ENCODE data around the gene GBGT1.
A peak's percentile ranks its signal among the peaks of the same experiment; 100 is the strongest.

GBGT1 gene

DNA sequence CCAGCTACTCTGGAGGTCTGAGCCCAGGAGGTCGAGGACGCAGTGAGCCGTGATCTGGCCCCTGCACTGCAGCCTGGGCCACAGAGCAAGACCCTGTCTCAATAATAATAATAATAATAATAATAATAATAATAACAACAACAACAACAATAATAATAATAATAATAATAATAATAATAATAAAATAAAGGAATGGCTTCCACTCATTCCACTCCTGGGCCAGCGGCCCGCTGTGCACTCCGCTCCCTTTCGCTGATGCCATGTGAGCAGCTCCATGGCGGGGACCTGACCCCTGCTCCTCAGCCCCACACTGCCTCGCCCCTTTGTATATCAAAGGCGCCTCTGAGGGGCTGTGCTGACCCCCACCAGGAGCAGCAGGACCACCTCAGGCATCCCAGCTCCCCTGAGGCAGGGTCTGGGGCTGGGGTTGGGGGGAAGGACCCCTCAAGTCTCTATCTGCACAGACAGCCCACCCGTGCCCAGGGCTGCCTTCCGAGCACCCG is 20.0 kb downstream of the GBGT1 start:
- DNase-seq: no peak

DNA sequence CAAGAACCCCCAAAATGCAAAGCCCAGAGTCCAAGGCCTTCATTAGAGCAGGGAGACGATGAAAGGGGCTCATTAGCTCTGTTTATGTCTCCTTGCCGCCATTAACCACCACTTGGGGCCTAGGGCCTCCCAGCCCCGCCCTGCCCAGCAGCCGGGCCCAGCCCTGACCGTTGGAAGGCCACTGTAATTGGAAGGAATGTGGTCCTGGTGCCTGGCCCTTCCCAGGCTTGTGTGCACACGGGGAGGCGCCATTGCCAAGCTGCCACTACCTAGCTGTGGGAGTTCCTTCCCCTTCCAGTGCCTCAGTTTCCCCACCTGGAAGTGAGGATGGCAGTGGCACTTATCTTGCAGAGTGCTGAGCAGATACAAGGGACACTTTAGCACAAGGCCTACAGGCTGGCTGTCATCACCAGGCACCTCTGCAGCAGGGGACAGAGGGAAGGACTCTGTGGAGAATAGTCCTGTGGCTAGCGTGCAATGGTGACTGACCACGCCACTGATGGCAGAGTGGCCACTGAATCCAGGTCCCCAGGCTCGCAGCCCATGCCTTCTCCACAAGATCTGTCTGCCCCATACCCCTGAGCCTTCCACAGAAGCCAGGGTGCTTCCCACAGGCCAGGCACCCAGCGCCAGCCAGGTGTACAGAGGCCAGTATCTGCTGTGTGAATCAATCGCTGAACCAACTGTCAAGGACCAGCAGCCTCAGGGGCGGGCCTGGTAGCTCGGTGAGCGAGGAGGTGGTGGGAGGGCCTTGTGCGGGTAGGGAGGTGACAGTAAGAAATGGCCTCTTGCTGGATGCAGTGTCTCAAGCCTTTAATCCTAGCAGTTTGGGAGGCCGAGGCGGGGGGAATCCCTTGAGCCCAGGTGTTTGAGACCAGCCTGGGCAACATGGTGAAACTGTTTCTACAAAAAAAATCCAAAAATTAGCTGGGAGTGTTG is 20.8 kb downstream of the GBGT1 start:
- peak in 1 of 2 experiments; percentile 56 for DNase-seq

DNA sequence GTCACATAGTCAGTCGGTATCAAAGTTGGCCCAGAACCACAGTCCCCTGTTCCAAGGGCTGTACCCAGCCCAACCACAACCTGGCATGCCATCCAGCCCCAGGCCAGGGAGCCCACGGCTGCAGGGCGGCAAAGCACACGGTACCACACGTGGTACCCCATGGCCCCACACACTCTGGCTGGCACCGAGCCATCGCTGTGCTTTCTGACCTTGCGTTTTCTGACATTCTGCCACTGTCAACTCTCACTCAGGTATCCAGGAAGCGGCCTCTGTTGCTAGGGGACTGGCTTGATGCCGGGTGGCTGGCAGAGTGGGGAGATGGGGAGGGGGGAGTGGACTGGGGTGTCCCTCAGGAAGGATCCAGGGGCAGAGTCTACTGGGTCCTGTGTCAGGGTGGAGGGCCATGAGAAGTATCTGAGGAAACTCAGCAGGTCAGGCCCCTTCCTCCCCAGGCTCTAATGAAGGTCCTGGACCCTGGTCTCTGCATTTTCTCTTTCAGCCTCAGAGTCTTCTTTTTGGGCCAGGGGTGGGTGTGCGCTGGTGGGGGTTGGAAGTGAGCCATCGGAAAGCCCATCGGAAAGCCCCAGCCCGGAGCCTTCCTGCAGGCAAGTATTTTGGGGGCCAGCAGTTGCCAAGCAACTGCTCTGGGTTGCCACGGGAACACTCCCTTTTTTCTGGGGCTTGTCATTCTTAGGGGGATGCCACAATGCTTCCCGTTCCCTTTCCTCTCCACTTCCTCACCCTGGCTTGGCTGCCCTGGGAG is 21.7 kb downstream of the GBGT1 start:
- peak; percentile 61 to 65 for DNase-seq

DNA sequence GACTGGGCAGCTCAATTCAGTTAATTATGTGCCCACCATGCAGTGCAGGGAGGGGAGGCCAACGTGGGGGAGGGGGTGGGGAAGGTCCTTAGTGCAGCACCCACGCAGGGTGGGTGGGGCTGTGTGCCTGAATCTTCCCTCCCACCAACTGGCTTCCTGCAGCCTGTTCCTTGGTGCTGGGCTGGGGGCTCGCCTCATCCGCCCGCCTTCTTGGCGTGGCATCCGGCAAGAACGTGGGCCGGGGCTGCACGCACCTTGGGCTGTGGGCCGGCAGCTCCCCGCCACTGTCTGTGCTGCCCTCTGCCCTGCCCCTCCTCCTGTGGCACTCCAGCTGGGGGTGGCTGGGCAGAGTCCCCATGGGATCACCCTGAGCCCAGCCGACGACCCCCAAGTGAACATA is 23.1 kb downstream of the GBGT1 start:
- DNase-seq: no peak

DNA sequence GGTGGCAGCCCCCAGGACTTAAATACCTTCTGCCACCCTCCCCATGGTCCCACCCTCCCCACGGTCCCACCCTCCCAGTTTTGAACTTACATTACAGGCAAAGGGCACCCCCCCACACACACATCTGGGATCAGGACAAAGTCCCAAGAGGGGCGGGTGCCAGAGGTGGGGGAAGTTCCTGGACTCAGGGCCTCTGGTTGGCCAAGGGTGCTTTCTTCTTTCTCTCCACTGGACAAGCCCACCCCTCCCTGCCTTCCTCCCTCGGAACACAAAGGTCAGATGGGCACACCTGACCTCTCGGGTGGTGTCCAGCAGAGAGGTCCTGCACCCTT is 23.6 kb downstream of the GBGT1 start:
- no peak for DNase-seq

DNA sequence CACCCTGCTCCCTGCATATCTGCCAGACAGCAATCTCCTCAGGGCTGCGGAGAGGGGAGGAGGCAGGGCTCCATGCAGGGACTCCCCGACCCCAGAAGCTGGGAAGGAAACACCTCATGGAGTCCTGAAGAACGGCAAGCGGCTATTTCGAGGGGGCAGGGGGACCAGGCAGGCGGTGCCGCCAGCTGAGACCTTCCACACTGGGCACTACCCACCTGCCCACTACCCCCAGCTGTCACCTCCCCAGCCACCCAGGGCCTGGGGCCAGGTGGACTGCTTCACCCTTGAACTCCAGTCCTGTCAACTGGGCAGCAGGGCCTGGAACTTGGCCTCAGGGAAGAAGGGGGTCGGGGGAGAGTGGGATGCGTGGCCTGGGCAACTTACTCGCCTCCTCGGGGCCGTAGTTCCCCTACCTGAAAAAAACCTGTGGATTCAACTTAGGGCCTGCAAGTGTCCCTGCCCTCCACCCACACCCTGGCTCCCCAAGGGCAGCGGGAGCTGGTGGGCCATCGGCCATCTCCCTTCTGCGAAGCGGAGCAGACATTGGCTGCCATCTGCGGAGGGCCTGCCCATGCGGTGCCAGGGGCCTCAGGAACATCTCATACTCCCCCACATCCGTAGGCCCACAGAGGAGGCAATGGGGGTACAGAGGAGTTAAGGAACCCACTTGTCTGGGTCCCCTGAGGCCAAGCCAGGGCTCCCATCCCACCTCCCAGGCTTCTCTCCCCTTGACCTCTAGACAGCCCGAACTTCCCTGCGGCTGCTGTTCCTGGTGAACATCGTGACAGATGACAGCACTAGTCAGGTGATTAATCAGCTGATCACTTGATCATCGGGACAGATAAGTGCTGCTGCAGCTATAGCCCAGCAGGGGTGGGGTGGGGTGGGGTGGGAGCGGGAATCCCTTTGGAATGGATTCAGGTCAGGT is 24.2 kb downstream of the GBGT1 start:
- DNase-seq: no peak

DNA sequence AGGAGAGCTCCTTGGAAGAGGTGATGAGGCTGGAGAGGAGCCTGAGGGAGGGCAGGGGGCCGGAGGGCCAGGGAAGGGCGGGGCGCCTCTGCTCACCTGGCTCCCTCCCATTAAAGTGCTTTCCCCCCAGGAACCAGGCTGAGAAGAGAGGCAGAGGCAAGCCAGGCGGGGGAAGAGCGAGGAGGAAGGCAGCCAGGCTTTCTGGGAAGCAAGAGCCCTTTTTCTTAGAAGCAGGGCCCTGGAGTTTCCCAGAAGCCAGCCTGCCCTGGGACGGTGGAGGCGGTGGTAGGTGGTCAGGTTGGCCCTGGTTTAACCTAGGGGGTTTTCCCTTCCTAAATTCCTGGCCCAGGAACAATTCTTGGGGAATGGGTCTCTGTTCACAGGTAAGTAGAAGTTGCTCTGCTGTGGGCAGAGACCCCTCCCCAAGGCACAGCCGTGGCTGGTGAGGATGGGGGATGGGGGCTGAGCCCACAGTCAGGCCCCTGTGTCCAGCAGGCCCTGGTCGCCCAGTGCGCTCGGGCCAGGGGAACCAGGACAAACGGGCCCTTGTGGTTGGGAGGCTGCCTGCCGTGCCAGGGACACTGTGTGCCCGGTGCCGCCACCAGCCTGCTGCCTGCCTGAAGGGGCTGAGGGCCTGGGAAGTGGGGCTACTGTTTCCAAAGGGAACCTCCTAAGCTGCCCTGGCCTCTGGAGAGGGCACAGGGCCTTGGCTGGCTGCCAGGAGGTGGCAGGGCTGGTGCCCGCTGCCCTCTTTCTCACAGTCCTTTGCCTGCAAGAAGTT is 26.1 kb downstream of the GBGT1 start:
- peak in 1 of 2 experiments; percentile 55 for DNase-seq

DNA sequence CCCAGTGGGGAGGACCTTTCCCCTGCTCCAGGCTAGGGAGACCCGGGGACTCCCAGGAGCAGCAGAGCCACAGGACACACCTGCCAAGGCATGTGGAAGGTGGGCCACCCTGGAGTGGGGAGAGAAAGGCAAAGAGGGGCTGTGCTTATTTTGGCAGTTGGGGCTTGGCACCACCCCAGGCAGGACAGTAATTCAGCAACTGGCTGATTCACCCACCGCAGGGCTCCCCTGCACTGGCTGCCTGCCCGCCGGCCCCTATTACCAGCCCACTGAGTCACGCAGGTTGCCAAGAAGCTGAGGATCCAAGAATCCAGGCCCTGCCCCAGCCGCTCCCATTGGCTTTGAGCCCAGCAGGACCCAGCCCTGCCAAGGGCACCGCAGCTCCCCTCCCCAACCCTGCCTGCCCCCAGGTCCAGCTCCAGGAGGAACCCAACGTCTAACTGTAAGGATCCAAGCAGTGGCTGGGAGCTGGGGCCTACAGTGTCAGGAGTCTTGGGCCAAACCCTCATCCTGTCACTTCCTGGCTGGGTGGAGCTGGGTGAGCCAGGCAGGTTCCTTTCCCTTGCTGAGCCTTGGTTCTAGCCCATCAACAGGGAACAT is 28.5 kb downstream of the GBGT1 start:
- peak; percentile 81 to 86 for DNase-seq

DNA sequence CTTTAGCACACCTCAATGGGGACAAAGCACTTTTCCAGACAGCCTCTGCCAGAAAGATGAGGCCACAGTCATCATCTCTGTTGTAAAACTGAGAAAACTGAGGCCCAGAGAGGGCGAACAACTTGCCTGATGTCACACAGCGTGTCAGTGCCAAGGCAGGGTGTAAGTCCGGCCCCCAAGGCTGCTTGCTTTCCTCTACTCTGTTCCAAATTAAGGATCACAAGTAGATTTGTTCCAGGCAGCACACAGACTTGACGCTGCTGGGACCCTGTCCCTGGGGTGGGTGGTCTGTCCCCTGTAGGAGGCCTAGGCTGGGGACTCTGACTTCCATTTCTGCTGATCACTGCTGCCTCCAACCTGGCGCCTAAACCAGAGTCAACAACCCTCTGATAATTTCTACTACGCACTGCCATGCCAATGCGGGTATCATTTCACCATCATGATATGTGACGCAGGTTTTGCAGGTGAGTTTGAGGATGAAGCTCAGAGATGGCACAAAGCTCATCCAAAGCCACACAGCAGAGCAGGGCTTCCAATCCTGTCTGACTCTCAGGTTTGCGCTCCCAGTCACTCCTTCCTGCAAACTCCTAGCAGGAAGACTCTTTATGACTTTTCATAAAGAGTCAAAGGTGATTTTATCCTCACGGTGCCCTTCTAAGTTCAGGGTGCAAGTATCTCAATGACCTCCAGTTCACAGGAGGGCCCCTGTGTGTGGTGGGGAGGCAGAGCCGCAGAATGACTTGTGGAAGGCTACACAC is 29.1 kb downstream of the GBGT1 start:
- DNase-seq: no peak

DNA sequence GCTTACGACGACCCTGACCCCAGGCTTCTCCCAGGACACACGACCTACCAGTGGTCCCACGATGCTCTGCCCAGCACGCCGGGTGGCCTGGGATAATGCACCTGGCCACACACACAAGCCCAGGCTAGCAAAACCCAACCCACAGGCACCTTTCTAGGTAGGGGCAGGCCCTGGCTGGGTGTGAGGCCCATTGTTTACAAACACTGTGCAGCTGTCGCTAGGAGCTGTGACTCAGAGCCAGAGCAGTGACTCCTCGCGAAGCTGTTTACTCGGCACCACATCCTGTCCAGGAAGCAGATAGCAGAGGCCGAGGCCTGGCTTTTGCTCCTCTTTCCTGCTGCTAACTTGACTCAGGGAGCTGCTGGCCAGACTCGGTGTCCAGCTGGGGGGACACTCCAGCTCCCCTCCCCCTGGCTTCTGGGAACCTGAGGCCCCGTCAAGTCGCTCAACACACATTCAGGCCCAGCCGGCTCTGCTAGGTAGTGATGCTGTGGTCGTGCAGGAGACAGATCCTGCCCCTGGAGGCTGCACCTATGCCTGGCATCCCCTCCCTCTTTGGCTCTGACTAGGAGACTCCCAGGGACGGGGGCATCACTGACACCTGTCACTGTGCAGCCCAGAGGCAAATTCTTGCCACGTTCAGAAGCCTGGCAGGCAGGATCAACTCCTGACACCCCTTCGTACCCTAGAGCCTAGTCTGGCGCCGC is 29.9 kb downstream of the GBGT1 start:
- DNase-seq: peak; percentile 84 to 88

DNA sequence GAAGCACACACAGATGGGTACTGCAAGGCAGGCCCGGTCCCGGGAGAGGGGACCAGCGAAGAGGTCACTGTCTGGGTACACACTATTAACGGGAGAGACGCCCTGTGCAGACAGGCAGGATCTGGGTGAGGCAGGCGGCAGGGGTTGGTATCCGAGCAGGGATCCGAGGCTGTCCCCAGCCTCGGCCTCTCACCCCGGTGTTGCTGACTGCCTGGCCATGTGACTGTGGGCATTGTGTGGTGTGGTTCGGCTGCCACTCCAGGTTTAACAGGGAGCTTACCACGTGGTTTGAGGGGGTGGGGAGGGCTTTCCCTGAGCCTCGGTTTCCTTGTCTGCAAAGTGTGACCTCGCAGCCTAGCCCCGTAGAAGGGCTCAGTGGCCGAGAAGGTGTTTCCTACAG is 31.5 kb downstream of the GBGT1 start:
- no peak for DNase-seq

DNA sequence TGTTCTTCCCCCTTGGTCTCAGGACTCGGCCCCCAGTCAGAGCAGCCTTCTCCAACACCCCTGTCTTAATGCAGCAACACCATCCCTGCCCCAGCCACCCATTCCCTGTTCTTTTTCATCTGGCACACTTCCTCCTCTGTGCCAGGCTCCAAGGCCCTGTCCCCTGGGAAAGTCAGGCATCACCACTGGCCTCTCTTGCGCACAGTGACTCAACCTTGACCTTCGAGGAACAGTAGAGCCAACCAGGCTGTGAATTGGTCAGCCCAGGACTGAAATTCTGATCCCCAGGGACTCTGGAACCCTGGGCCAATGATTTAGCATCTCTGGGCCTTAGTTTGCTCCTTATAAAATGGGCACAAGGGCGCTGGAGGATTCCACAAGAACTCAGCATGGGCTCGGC is 32.2 kb downstream of the GBGT1 start:
- DNase-seq: no peak

DNA sequence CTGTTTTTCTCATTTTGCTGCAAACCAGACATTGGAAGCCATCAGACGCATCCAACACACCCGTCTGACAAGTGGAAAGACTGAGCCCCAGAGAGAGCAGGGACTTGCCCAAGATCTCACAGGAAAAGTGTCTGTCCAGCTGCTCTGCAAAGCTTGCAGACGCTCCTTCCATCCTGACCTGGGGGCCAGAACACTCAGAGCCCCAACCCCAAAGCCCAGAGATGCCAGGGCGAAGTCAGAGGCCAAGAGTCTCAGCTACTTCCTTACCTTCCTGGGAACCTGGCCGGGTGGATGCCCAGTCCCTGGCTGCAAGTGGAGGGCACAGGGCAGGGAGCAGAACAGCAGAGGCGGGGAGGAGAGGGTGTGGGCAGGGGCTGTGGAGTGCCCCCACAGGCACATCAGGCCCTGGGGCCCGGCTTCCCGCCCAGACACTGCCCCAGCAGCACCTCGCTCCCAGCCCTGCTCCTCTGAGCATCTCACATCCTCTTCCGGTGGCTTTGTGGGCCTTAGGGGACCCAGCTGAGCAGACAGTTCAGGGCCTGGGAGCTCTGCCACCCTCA is 32.9 kb downstream of the GBGT1 start:
- peak in 1 of 2 experiments; percentile 62 for DNase-seq

DNA sequence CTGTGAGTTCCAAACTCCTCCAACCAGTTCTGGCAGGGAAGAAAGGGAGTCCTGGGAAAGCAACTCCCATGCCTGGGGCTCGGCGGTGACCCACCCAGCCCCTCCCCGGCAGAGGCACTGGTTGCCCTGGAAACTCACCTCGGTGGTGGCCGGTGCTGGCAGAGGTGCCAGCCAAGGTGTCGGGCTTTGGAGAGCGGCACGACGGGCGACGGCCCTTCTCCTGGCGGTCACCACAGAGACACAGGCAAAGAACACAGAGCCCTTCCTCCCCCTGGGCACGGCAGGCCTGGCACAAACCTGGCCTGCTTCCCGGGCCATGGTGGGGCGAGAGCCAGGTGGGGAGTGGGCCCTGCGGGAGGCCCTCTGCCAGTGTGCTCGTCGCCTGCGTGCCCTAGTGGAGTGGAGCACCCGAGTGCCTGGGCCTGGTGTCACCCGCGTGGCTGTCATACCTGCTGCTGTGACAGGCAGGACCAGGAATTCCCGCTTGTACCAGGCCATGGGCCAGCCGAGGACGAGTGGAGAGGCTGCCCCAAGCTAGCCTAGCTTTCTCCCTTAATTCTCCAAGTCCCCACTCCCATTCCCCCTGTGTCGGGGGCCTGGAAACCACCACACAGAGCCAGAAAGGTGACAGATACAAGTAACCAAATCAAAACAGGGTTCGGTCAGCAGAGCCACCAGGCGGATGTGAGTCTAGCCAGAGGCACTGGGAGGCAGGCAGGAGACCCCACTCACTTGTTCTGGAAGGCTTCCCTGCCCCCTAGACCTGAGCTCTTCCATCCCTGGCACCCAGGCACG is 34.5 kb downstream of the GBGT1 start:
- DNase-seq: no peak

DNA sequence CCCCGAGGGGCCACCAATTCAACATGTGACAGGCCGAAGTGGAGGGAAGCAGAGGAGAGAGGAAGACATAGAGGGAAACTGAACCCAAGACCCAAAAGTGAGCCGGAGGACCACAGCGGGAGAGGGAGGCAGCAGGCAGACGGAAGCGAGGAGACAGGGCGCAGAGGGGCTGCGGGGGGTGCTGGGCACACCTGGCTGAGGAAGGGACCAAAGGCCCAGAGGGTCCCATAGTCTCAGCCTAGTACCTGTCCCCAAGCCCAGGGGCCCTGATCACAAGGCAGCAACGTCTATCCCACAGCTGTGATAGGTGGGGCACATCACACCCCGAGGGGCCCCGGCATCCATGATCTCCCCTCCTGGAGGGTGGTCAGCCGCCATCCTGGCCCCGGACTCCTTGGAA is 35.6 kb downstream of the GBGT1 start:
- no peak for DNase-seq

DNA sequence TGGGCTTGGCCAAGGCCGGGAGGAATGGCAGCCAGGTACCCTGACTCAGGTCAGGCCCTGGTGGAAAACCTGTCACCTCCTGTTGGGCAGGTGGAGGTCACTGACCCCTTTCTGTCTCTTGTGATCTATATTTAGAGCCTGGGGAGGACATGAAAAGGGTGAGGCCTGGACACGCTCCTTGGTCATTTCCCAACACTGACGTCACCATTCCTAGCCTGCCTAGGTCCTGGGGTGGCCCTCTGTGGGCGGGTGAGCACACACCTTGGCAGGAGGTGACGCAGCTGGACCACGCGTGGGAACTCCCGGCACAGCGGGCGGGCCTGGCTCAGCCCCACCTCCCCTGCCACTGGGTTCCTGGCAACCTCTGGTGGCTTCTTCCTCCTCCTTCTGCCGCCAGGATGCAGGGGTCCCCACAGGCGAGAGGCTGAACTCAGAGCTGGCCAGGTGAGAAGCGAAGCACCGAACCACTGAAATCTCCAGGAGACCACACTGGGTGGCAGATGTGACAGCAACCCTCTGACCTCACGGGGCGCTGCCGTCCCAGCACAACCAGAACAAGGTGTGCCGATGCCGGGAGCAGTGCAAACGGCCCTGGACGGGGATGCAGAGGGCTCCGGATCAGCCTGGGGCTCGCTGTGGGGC is 36.3 kb downstream of the GBGT1 start:
- DNase-seq: peak in 1 of 2 experiments; percentile 65

DNA sequence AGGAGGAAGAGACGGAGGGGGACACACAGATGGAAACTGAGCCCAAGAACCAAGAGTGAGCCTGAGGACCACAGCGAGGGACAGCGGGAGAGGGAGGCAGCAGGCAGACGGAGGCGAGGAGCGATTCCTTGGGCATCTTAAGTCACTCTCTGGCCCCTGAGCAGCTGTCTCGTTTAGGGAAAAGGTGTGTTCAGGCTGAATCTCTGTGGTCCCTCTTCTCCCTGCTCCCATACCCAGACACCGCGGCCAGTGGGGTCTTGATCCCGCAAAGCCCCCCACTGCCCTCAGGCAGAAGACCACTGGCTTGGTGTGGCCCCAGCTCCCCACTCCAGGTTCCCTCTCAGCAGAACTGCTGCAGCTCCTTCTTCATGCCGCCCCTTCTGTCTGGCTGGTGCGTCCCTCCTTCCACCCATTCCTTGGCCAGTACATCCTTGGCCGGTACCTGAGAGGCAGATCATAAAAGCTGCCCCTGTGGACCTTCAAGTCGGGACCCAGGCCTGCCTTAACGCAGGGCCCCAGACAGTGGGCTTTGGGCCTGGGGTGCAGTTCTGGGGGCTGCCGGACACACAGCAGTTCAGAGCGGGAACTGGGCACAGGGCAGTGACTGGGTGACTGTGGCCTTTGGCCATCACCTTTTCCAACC is 36.9 kb downstream of the GBGT1 start:
- no peak for DNase-seq

Measured in activated T-cell treated with anti-CD3 and anti-CD28 coated beads, Interleukin-2, amount 50 U/mL, for 48 hours (primary cell).